ENCODE measurements around the gene UROD.

DNA sequence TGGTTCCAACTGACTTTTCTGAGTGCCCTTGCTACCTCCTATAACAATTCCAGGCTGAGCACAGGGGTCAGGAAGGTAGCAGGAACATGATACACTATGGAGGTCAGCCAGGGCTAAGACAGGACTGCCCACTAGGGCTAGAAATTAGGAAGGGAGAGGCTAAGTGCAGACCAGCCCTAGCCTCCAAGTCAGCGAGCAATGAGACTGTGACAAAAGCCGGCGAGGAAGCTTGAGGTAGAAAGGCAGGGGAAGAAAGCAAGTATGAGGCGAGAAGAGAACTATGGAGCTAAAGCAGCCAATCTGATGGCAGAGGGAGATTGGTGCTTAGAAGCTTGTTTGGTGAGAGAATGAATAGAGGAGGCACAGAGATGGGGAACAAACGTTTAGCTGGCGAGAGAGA, 4.7 kb downstream of the UROD start:
- TF ChIP-seq, protein P1, sequence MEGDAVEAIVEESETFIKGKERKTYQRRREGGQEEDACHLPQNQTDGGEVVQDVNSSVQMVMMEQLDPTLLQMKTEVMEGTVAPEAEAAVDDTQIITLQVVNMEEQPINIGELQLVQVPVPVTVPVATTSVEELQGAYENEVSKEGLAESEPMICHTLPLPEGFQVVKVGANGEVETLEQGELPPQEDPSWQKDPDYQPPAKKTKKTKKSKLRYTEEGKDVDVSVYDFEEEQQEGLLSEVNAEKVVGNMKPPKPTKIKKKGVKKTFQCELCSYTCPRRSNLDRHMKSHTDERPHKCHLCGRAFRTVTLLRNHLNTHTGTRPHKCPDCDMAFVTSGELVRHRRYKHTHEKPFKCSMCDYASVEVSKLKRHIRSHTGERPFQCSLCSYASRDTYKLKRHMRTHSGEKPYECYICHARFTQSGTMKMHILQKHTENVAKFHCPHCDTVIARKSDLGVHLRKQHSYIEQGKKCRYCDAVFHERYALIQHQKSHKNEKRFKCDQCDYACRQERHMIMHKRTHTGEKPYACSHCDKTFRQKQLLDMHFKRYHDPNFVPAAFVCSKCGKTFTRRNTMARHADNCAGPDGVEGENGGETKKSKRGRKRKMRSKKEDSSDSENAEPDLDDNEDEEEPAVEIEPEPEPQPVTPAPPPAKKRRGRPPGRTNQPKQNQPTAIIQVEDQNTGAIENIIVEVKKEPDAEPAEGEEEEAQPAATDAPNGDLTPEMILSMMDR (IDR thresholded peaks at IDR 0.05) = no peak
- TF ChIP-seq EZH2 (IDR thresholded peaks at IDR 0.05; ENCODE audit: borderline replicate concordance, insufficient read depth, low read depth, low read length, poor library complexity, severe bottlenecking) = no peak

Data from B cell (primary cell).